HepG2 (cell line): ENCODE data around the gene NARF.
"Not testable (repeated sequence)": the region's sequence is repeated elsewhere in the genome, so short reads cannot be mapped to it uniquely, and the experiment has no call there.

Experiments used
- AGO1 ChIP-seq: fragments of 200-400 bp; formaldehyde crosslinking; IDR thresholded peaks from 2 replicates; pipeline ENCODE4 v1.6.1; 2017; ENCODE audit warnings: mild to moderate bottlenecking, low read depth, low read length, moderate library complexity; ENCODE audit not compliant: poor library complexity, severe bottlenecking
- MAFK ChIP-seq, 2 experiments: IDR thresholded peaks in 1 of 2; conservative IDR thresholded peaks in 1 of 2; 2 replicates each; pipeline ENCODE4 v1.6.1; 2011; ENCODE audit warnings: improper control_type of control experiment in 2 of 2, low read length in 2 of 2
- PHF21A ChIP-seq: sonication (generic); formaldehyde crosslinking; IDR thresholded peaks from 2 replicates; pipeline ENCODE4 v1.5.0; 2020; ENCODE audit warnings: mild to moderate bottlenecking, missing genetic modification reagents
- TBP ChIP-seq: sonication (generic); formaldehyde crosslinking; IDR thresholded peaks from 2 replicates; pipeline ENCODE4 v1.5.0; 2020; ENCODE audit warnings: missing genetic modification reagents

DNA sequence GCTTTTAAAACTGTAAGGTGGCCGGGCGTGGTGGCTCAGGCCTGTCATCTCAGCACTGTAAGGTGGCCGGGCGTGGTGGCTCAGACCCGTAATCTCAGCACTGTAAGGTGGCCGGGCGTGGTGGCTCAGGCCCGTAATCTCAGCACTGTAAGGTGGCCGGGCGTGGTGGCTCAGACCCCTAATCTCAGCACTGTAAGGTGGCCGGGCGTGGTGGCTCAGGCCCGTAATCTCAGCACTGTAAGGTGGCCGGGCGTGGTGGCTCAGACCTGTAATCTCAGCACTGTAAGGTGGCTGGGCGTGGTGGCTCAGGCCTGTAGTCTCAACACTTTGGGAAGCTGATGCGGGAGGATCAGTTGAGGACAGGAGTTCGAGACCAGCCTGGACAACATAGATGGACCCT is 80.5 kb downstream of the NARF start:
- TF ChIP-seq MAFK (conservative IDR thresholded peaks at IDR 0.05 in 1 of 2, IDR thresholded peaks at IDR 0.05 in 1 of 2; ENCODE audit: low read length in 2 of 2); PHF21A (CRISPR knock-in tag); TBP; AGO1: not testable (repeated sequence)
